PFSK-1 (cell line): ENCODE data around the gene IPCEF1.

Experiments
- FOXP2 ChIP-seq: optimal IDR thresholded peaks from 2 replicates; pipeline ENCODE3; 2011; ENCODE audit warnings: borderline replicate concordance, control low read depth, inconsistent platforms; ENCODE audit not compliant: insufficient read depth; ENCODE audit errors: extremely low read length, extremely low read depth
- POLR2AphosphoS5 ChIP-seq: IDR thresholded peaks from 2 replicates; pipeline ENCODE4 v1.6.1; 2012; ENCODE audit warnings: low read depth, mild to moderate bottlenecking, control low read depth, low read length, moderate library complexity
- TAF1 ChIP-seq: IDR thresholded peaks from 2 replicates; pipeline ENCODE4 v1.6.1; 2012; ENCODE audit warnings: low read length, control low read depth, borderline replicate concordance; ENCODE audit not compliant: insufficient read depth

- no peak for TF ChIP-seq TAF1
- TF ChIP-seq FOXP2: no peak
- TF ChIP-seq POLR2AphosphoS5: no peak
Measured at GRCh38 chr6:154227862-154228520, 128.6 kb downstream of the IPCEF1 start.
